Measurements from ENCODE around the gene CNTN6. TPM values are rescaled to one million over a fixed set of nuclear protein-coding genes. Genes with fewer than 3 reads are reported as not detected.

Gene CNTN6
- total RNA-seq, 4 donors from 2014 or later: 0.47 TPM; not detected in 3

- no peaks in the 10 kb centered on the region for H3K36me3 ChIP-seq
- H3K4me3 ChIP-seq: no peak overlapping the region
- no peaks in the 10 kb centered on the region for H3K4me1 ChIP-seq
- H3K27ac ChIP-seq: no peak overlapping the region
- no peaks in the 10 kb centered on the region for H3K9me3 ChIP-seq
- DNase-seq: no peak
- H3K27me3 ChIP-seq: no peaks in the 10 kb centered on the region
- no peak for TF ChIP-seq POLR2A (IDR thresholded peaks at IDR 0.05)
- TF ChIP-seq, protein P1, sequence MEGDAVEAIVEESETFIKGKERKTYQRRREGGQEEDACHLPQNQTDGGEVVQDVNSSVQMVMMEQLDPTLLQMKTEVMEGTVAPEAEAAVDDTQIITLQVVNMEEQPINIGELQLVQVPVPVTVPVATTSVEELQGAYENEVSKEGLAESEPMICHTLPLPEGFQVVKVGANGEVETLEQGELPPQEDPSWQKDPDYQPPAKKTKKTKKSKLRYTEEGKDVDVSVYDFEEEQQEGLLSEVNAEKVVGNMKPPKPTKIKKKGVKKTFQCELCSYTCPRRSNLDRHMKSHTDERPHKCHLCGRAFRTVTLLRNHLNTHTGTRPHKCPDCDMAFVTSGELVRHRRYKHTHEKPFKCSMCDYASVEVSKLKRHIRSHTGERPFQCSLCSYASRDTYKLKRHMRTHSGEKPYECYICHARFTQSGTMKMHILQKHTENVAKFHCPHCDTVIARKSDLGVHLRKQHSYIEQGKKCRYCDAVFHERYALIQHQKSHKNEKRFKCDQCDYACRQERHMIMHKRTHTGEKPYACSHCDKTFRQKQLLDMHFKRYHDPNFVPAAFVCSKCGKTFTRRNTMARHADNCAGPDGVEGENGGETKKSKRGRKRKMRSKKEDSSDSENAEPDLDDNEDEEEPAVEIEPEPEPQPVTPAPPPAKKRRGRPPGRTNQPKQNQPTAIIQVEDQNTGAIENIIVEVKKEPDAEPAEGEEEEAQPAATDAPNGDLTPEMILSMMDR (IDR thresholded peaks at IDR 0.05): no peak
Observed at GRCh38 chr3:1294586-1294985, 201.8 kb downstream of the CNTN6 start.

DNA sequence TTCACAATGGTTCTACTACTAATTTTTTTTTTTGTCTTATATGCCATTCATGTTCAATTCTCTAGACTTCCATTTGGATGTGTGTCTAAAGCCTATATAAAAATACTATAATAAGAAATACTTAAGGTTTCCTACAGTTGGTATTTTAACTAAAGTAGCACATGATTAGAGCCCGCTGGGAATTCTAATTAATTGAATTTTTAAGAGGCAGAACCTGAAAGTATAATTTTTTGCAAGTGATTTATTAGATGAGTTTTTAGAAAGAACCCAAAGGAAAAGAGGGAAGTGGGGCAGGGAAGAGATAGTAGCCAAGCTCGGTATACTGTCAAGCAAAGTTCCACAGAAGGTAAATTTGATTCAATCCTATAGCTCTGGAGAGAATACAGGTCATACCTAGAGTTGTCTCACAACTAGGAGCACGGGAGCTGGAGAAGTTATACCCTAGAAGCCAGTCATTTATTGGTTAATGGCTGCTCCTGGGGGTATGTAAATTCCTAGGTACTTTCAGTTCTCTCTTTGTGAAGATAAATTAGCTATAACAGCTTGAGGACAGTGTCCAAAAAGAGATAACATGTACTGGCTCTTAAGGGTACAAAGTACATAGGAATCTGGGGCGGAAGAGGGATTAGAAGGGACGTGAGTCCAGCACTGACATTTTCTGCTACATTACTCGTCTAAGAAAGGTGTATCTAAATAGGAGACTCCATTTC is 225.6 kb downstream of the CNTN6 start:
- H3K36me3 ChIP-seq: no peaks in the 10 kb centered on the region
- no peaks in the 10 kb centered on the region for H3K4me1 ChIP-seq
- H3K4me3 ChIP-seq: no peak overlapping the region
- no peak for DNase-seq
- H3K27ac ChIP-seq: no peak overlapping the region
- H3K27me3 ChIP-seq: no peaks in the 10 kb centered on the region
- TF ChIP-seq, protein P1 (IDR thresholded peaks at IDR 0.05): no peak
- no peak for TF ChIP-seq POLR2A (IDR thresholded peaks at IDR 0.05)
- H3K9me3 ChIP-seq: no peaks in the 10 kb centered on the region

GRCh38 chr3:1326546-1326945 is 233.7 kb downstream of the CNTN6 start:
- Histone ChIP-seq H3K4me3 (no peak overlapping the region), H3K27ac (no peak overlapping the region), H3K36me3 (no peaks in the 10 kb centered on the region), H3K9me3 (no peaks in the 10 kb centered on the region), H3K4me1 (no peaks in the 10 kb centered on the region), H3K27me3 (no peaks in the 10 kb centered on the region)
- no peak for TF ChIP-seq POLR2A (IDR thresholded peaks at IDR 0.05)
- TF ChIP-seq, protein P1 (IDR thresholded peaks at IDR 0.05): no peak
- no peak for DNase-seq

DNA sequence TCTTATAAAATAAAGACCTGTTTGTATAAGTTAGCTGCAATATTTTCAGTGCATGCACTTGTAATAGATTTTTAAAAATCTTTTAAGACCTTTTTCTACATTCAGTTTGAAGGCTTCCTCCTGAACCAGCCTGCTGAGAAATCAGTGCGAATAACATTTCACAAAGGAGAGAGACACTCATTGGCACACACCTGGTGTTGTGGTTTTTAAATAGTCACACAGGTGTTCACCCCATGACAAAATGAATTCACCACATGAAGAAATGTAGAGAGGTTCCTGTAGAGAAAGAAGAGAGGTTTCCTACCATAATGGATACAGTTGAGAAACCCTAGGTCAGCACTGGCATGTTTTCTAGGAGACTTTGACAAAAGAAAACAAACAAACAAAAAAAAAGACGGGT is 237.3 kb downstream of the CNTN6 start:
- no peaks in the 10 kb centered on the region for H3K4me1 ChIP-seq
- no peak overlapping the region for H3K4me3 ChIP-seq
- no peaks in the 10 kb centered on the region for H3K27me3 ChIP-seq
- H3K27ac ChIP-seq: no peak overlapping the region
- TF ChIP-seq POLR2A (IDR thresholded peaks at IDR 0.05): no peak
- TF ChIP-seq, protein P1 (IDR thresholded peaks at IDR 0.05): no peak
- H3K9me3 ChIP-seq: no peaks in the 10 kb centered on the region
- no peaks in the 10 kb centered on the region for H3K36me3 ChIP-seq
- DNase-seq: no peak

DNA sequence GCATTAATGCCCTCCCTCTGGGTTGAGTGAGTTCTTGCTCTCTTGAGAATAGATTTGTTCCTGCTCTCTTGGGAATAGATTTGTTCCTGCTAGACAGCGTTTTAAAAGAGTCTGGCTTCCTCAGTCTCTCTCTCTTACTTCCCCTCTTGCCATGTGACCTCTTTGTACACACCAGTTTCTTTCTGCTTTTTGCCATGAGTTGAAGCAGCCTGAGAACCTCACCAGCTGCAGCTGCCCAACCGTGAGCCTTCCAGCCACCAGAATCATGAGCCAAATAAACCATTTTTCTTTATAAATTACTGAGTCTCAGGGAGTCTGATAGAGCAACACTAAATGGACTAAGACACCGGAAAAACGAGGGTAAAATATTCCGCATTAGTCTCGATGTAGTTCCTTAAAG is 253.6 kb downstream of the CNTN6 start:
- Histone ChIP-seq H3K27ac (no peak overlapping the region), H3K36me3 (no peaks in the 10 kb centered on the region), H3K9me3 (no peaks in the 10 kb centered on the region), H3K4me1 (no peaks in the 10 kb centered on the region), H3K27me3 (no peaks in the 10 kb centered on the region), H3K4me3 (no peak overlapping the region)
- no peak for DNase-seq
- TF ChIP-seq POLR2A (IDR thresholded peaks at IDR 0.05): no peak
- TF ChIP-seq, protein P1 (IDR thresholded peaks at IDR 0.05): no peak
